Measurements from ENCODE around the gene PRDX5.

GRCh38 chr11:64333556-64333955 is 15.6 kb downstream of the PRDX5 start:
- no peak for TF ChIP-seq CTCF (conservative IDR thresholded peaks at IDR 0.05; ENCODE audit: low read depth in 2 of 2)
- TF ChIP-seq POLR2AphosphoS5 (IDR thresholded peaks at IDR 0.05; ENCODE audit: low read depth) = no peak
- TF ChIP-seq EZH2 (IDR thresholded peaks at IDR 0.05; ENCODE audit: low read depth, unreplicated experiment) = no peak
- no peak for TF ChIP-seq JUNB (IDR thresholded peaks at IDR 0.05; ENCODE audit: unreplicated experiment)
- no peak for TF ChIP-seq NANOG (IDR thresholded peaks at IDR 0.05; ENCODE audit: borderline replicate concordance)
- no peak for TF ChIP-seq STAT1 (IDR thresholded peaks at IDR 0.05; ENCODE audit: unreplicated experiment)
- no peak for TF ChIP-seq REST (IDR thresholded peaks at IDR 0.05; ENCODE audit: unreplicated experiment)
- TF ChIP-seq ZNF331 (CRISPR knock-in tag; IDR thresholded peaks at IDR 0.05; ENCODE audit: low read depth) = no peak
- no peak for TF ChIP-seq CREB1 (CRISPR knock-in tag; IDR thresholded peaks at IDR 0.05; ENCODE audit: low read depth)
